ENCODE results near the gene EPGN.

- TF ChIP-seq CTCF (IDR thresholded peaks at IDR 0.05) (no peak), POLR2A (IDR thresholded peaks at IDR 0.05) (no peak)
Measured at GRCh38 chr4:74309223-74309622, 953 bp downstream of the EPGN start.
